OCI-LY3 (cell line): ENCODE measurements around the gene GABRA4.

ENCODE experiments used
- H2AFZ ChIP-seq: fragments of 200-600, 300-600 bp; shearing (Covaris generic); 2 replicates; pipeline ENCODE4 v1.6.0; 2014; ENCODE audit warnings: antibody characterized with exemption, low read depth, low read length
- H3K27ac ChIP-seq: fragments of 200-600, 300-600 bp; sonication (generic); 2 replicates; pipeline ENCODE4 v1.5.1; 2014; ENCODE audit warnings: mild to moderate bottlenecking, low read length, moderate library complexity, mixed read lengths
- H3K27me3 ChIP-seq: fragments of 200-600, 300-600 bp; sonication (generic); 2 replicates; pipeline ENCODE4 v1.6.1; 2014; ENCODE audit warnings: low read depth, low read length, mixed read lengths
- H3K36me3 ChIP-seq: fragments of 200-600, 300-600 bp; sonication (generic); replicated peaks from 2 replicates; pipeline ENCODE3; 2014; ENCODE audit warnings: low read depth, low read length, mixed read lengths
- H3K4me1 ChIP-seq: fragments of 300-600, 200-600 bp; sonication (generic); 2 replicates; pipeline ENCODE4 v1.6.1; 2014; ENCODE audit warnings: low read length, mixed read lengths
- H3K4me2 ChIP-seq: fragments of 200-600, 300-600 bp; sonication (generic); 2 replicates; pipeline ENCODE4 v1.6.1; 2014; ENCODE audit warnings: low read length, mixed read lengths
- H3K4me3 ChIP-seq: fragments of 300-600, 200-600 bp; sonication (generic); 2 replicates; pipeline ENCODE4 v1.5.1; 2014; ENCODE audit warnings: antibody characterized with exemption, mild to moderate bottlenecking, low read length, moderate library complexity
- H3K79me2 ChIP-seq: fragments of 300-600, 200-600 bp; shearing (Covaris generic); 2 replicates; pipeline ENCODE4 v1.6.1; 2014; ENCODE audit warnings: mild to moderate bottlenecking, low read length, mixed read lengths
- H3K9ac ChIP-seq: fragments of 300-600, 200-600 bp; shearing (Covaris generic); 2 replicates; pipeline ENCODE4 v1.6.0; 2014; ENCODE audit warnings: mild to moderate bottlenecking, low read length, moderate library complexity
- H3K9me3 ChIP-seq: fragments of 200-600, 300-600 bp; shearing (Covaris generic); 2 replicates; pipeline ENCODE4 v1.6.1; 2014; ENCODE audit warnings: low read length, mixed read lengths; ENCODE audit not compliant: insufficient read depth
- H4K20me1 ChIP-seq: fragments of 200-600, 300-600 bp; sonication (generic); 2 replicates; pipeline ENCODE4 v1.6.1; 2016; ENCODE audit warnings: low read length, mixed read lengths; ENCODE audit not compliant: insufficient read depth
- EZH2phosphoT487 ChIP-seq: fragments of 200-600 bp; shearing (Covaris generic); IDR thresholded peaks from 2 replicates; pipeline ENCODE4 v1.6.1; 2018; ENCODE audit warnings: antibody characterized with exemption, mixed run types, low read depth
- TF ChIP-seq, protein P1 (sequence below): fragments of 200-600, 300-600 bp; sonication (generic); IDR thresholded peaks from 2 replicates; pipeline ENCODE4 v1.5.1; 2014; ENCODE audit warnings: antibody characterized with exemption, low read length, low read depth

GABRA4 gene

DNA sequence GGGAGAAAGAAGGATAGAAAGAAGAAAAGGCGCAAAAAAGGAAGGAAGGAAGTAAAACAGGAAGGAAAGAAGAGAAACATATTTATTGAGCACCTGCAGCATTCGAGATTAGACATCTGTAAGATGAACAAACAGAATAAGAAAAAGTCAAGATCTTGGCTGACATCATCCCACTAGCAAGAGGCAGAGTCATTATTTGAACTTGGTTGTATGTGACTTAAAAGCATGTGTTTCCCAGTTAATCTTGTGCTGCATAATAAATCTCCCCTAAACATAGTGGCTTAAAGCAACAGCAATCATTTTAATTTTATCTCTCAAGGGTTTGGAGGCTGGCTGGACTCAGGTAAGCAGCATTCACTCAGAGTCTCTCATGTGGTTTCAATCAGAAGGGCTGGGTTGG, 45.8 kb downstream of the GABRA4 start:
- Histone ChIP-seq H3K9ac (no peak overlapping the region), H2AFZ (no peak overlapping the region), H4K20me1 (no peaks in the 10 kb centered on the region), H3K4me2 (no peak overlapping the region), H3K4me1 (peaks cover 5% of the 10 kb centered on the region; the same call in 1 of the 2 replicates), H3K27ac (no peak overlapping the region), H3K36me3 (no peaks in the 10 kb centered on the region), H3K4me3 (no peak overlapping the region), H3K9me3 (no peaks in the 10 kb centered on the region), H3K79me2 (no peaks in the 10 kb centered on the region), H3K27me3 (no peaks in the 10 kb centered on the region)
- no peak for TF ChIP-seq EZH2phosphoT487
- TF ChIP-seq, protein P1, sequence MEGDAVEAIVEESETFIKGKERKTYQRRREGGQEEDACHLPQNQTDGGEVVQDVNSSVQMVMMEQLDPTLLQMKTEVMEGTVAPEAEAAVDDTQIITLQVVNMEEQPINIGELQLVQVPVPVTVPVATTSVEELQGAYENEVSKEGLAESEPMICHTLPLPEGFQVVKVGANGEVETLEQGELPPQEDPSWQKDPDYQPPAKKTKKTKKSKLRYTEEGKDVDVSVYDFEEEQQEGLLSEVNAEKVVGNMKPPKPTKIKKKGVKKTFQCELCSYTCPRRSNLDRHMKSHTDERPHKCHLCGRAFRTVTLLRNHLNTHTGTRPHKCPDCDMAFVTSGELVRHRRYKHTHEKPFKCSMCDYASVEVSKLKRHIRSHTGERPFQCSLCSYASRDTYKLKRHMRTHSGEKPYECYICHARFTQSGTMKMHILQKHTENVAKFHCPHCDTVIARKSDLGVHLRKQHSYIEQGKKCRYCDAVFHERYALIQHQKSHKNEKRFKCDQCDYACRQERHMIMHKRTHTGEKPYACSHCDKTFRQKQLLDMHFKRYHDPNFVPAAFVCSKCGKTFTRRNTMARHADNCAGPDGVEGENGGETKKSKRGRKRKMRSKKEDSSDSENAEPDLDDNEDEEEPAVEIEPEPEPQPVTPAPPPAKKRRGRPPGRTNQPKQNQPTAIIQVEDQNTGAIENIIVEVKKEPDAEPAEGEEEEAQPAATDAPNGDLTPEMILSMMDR: no peak

GRCh38 chr4:46946919-46947536, 46.4 kb downstream of the GABRA4 start:
- no peak overlapping the region for H3K9ac ChIP-seq
- H2AFZ ChIP-seq: no peak overlapping the region
- no peak overlapping the region for H3K4me3 ChIP-seq
- H3K4me1 ChIP-seq: peaks cover 5% of the 10 kb centered on the region; the same call in 1 of the 2 replicates
- TF ChIP-seq EZH2phosphoT487: no peak
- TF ChIP-seq, protein P1: no peak
- no peaks in the 10 kb centered on the region for H3K79me2 ChIP-seq
- no peaks in the 10 kb centered on the region for H3K36me3 ChIP-seq
- no peaks in the 10 kb centered on the region for H4K20me1 ChIP-seq
- H3K27me3 ChIP-seq: no peaks in the 10 kb centered on the region
- H3K9me3 ChIP-seq: no peaks in the 10 kb centered on the region
- H3K4me2 ChIP-seq: no peak overlapping the region
- no peak overlapping the region for H3K27ac ChIP-seq

- Histone ChIP-seq H3K4me2 (no peak overlapping the region), H3K27ac (no peak overlapping the region), H3K79me2 (no peaks in the 10 kb centered on the region), H3K9ac (no peak overlapping the region), H3K36me3 (no peaks in the 10 kb centered on the region), H2AFZ (no peak overlapping the region), H4K20me1 (no peaks in the 10 kb centered on the region), H3K27me3 (no peaks in the 10 kb centered on the region), H3K4me1 (peaks cover 5% of the 10 kb centered on the region; the same call in 1 of the 2 replicates), H3K4me3 (no peak overlapping the region), H3K9me3 (no peaks in the 10 kb centered on the region)
- TF ChIP-seq, protein P1: no peak
- no peak for TF ChIP-seq EZH2phosphoT487
These were observed 48.3 kb downstream of the GABRA4 start for GRCh38 chr4:46945062-46945461.

DNA sequence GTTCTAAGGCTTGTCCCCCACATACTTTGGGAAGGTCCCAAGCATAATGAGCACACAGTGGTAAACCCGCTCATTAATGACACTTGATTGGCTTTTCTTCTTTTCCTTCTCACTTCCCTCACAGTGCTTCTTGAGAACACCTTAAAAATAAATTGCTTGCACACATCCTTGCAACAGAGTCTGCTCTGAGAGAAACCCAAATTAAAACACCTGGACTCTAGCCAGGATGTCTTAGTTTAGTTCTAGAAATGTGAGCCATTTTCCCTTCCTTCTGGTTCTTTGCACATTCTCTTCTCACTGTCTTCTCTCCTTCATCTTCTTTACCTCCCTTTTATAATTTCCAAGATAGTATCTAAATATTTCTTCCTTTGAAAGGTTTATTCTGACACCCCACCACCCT, 49.0 kb downstream of the GABRA4 start:
- Histone ChIP-seq H3K9ac (no peak overlapping the region), H3K4me1 (peaks cover 5% of the 10 kb centered on the region; the same call in 1 of the 2 replicates), H3K9me3 (no peaks in the 10 kb centered on the region), H3K27me3 (no peaks in the 10 kb centered on the region), H3K4me3 (no peak overlapping the region), H3K79me2 (no peaks in the 10 kb centered on the region), H3K27ac (no peak overlapping the region), H4K20me1 (no peaks in the 10 kb centered on the region), H3K4me2 (no peak overlapping the region), H3K36me3 (no peaks in the 10 kb centered on the region), H2AFZ (no peak overlapping the region)
- no peak for TF ChIP-seq EZH2phosphoT487
- TF ChIP-seq, protein P1: no peak
